Spleen (tissue), 7 donors: ENCODE results near the gene WDR49.

Experiments used
- POLR2A ChIP-seq, 3 donors: fragments of 450-650 bp; IDR thresholded peaks; one replicate each; pipeline ENCODE4 v1.5.1; 2017; ENCODE audit warnings: antibody characterized with exemption in 3 of 3, mild to moderate bottlenecking in 1 of 3
- TF ChIP-seq, protein P1 (sequence below), 11 experiments: fragments of 200-600 bp in 7 of 11; fragments of 450-650 bp in 4 of 11; sonication (generic) in 4 of 11; IDR thresholded peaks in 8 of 11; conservative IDR thresholded peaks in 3 of 11; 1 replicate in 7 of 11; 2 replicates in 4 of 11; pipeline versions ENCODE4 v1.4.0 to v1.8.0; 2016 to 2021; ENCODE audit warnings: antibody characterized with exemption in 11 of 11, inconsistent platforms in 4 of 11, mild to moderate bottlenecking in 1 of 11
- donor health status: DM: no; HTN: no; CAD: no; lungs with moderate emphysema.
- donor health status: DM: no; HTN: no; CAD: no.
- donor health status: DM: no; HTN: no; CAD: no.

DNA sequence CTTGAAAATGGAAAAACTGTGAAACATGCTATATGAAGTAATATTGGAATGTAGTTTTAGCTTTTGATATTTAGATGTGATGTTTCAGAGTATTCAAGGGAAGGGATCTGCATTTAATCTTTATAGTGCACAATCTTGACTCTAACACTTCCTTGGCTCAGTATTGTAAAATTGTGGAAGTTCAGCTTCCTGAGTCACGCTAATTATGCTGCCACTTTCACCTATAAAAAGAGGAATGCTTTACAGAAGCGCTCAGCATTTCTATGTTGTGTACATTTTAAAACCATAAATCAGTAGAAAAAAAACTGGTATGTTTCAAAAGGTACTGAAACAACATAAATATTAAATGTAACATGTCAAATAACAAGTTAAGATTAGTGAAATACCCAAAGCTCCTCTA, 212.5 kb downstream of the WDR49 start:
- TF ChIP-seq, protein P1, sequence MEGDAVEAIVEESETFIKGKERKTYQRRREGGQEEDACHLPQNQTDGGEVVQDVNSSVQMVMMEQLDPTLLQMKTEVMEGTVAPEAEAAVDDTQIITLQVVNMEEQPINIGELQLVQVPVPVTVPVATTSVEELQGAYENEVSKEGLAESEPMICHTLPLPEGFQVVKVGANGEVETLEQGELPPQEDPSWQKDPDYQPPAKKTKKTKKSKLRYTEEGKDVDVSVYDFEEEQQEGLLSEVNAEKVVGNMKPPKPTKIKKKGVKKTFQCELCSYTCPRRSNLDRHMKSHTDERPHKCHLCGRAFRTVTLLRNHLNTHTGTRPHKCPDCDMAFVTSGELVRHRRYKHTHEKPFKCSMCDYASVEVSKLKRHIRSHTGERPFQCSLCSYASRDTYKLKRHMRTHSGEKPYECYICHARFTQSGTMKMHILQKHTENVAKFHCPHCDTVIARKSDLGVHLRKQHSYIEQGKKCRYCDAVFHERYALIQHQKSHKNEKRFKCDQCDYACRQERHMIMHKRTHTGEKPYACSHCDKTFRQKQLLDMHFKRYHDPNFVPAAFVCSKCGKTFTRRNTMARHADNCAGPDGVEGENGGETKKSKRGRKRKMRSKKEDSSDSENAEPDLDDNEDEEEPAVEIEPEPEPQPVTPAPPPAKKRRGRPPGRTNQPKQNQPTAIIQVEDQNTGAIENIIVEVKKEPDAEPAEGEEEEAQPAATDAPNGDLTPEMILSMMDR (IDR thresholded peaks at IDR 0.05 in 8 of 11, conservative IDR thresholded peaks at IDR 0.05 in 3 of 11): no peak
- no peak for TF ChIP-seq POLR2A (IDR thresholded peaks at IDR 0.05)
